Endothelial cell of umbilical vein (primary cell): ENCODE measurements around the gene HOXD3. TPM values are rescaled to one million over a fixed set of nuclear protein-coding genes. Genes with fewer than 3 reads are reported as not detected.

Source experiments
- BruUV-seq: library from RNA; stranded (reverse); fragments of 400-500 nt; replicated peaks from 2 replicates; lab custom pipeline; 2021; lab: Mats Ljungman, UMichigan
- CTCF ChIA-PET: fragments of 300-600, 350-600 bp; sonication (Branson Sonifier 250); formaldehyde crosslinking; loops from one replicate; lab custom pipeline; 2021; ENCODE audit warnings: antibody characterized with exemption, inconsistent platforms; lab: Charles Lee
- POLR2A ChIA-PET: fragments of 300-600, 350-600 bp; sonication (Branson Sonifier 250); formaldehyde crosslinking; loops from one replicate; lab custom pipeline; 2021; ENCODE audit warnings: antibody characterized with exemption, inconsistent platforms; lab: Charles Lee
- DNase-seq: peaks from one replicate; pipeline ENCODE4 v3.0.0-alpha.2; 2011; ENCODE audit warnings: low read depth, low spot score
- FAIRE-seq: peaks from 2 replicates; lab custom pipeline; 2011; peaks lifted over from hg19 to GRCh38; lab: Jason Lieb, UNC
- H2AFZ ChIP-seq: 2 replicates; pipeline ENCODE4 v1.6.0; 2012; ENCODE audit warnings: low read depth, low read length, control low read depth, inconsistent platforms
- H3K27ac ChIP-seq: 2 replicates; pipeline ENCODE4 v1.5.1; 2011; ENCODE audit warnings: low read depth, mild to moderate bottlenecking, control low read depth, low read length, moderate library complexity; ENCODE audit not compliant: insufficient read depth
- H3K27me3 ChIP-seq, 2 experiments: 2 replicates each; pipeline versions ENCODE4 v1.6.0 to v1.6.1; 2011; ENCODE audit warnings: low read length in 2 of 2, mixed read lengths in 1 of 2; ENCODE audit not compliant: control insufficient read depth in 2 of 2, insufficient read depth in 2 of 2
- H3K36me3 ChIP-seq, 2 experiments: 2 replicates in 1 of 2; 3 replicates in 1 of 2; pipeline ENCODE4 v1.5.1; 2011; ENCODE audit warnings: low read length in 2 of 2, mild to moderate bottlenecking in 1 of 2, moderate library complexity in 1 of 2; ENCODE audit not compliant: control insufficient read depth in 2 of 2, insufficient read depth in 2 of 2; ENCODE audit errors: extremely low read depth in 1 of 2
- H3K4me1 ChIP-seq: 3 replicates; pipeline ENCODE4 v1.5.1; 2011; ENCODE audit warnings: mild to moderate bottlenecking, low read length; ENCODE audit not compliant: control insufficient read depth, insufficient read depth; ENCODE audit errors: extremely low read depth
- H3K4me2 ChIP-seq: 2 replicates; pipeline ENCODE4 v1.6.1; 2011; ENCODE audit warnings: low read length, control low read depth, mixed read lengths; ENCODE audit not compliant: insufficient read depth
- H3K4me3 ChIP-seq, 3 experiments: fragments of 200-600 bp in 1 of 3; sonication (generic), shearing (Covaris generic) in 1 of 3; replicated peaks in 1 of 3; 2 replicates each; pipeline ENCODE4 v1.5.1; 2011 to 2016; ENCODE audit warnings: control low read depth in 3 of 3, low read length in 3 of 3, mild to moderate bottlenecking in 2 of 3, inconsistent platforms in 1 of 3, low read depth in 1 of 3, moderate library complexity in 1 of 3; ENCODE audit not compliant: insufficient read depth in 1 of 3
- H3K79me2 ChIP-seq: 2 replicates; pipeline ENCODE4 v1.6.0; 2012; ENCODE audit warnings: low read length, inconsistent platforms; ENCODE audit not compliant: control insufficient read depth, insufficient read depth
- H3K9ac ChIP-seq: replicated peaks from 2 replicates; pipeline ENCODE3; 2011; ENCODE audit warnings: low read length, control low read depth; ENCODE audit not compliant: insufficient read depth; ENCODE audit errors: extremely low read depth
- H3K9me1 ChIP-seq: replicated peaks from 3 replicates; pipeline ENCODE4 v1.6.0; 2011; ENCODE audit warnings: mild to moderate bottlenecking, low read length; ENCODE audit not compliant: control insufficient read depth, insufficient read depth; ENCODE audit errors: extremely low read depth
- H3K9me3 ChIP-seq: replicated peaks from 2 replicates; pipeline ENCODE4 v1.5.1; 2012; ENCODE audit warnings: low read length, inconsistent platforms; ENCODE audit not compliant: control insufficient read depth, insufficient read depth
- H4K20me1 ChIP-seq: replicated peaks from 2 replicates; pipeline ENCODE3; 2011; ENCODE audit warnings: mild to moderate bottlenecking, low read length; ENCODE audit not compliant: control insufficient read depth, insufficient read depth; ENCODE audit errors: extremely low read depth
- JUN ChIP-seq: IDR thresholded peaks from 2 replicates; pipeline ENCODE4 v1.6.1; 2011; ENCODE audit warnings: borderline replicate concordance, low read depth; ENCODE audit not compliant: insufficient read length, insufficient read depth
- MAX ChIP-seq: IDR thresholded peaks from 2 replicates; pipeline ENCODE4 v1.6.1; 2011; ENCODE audit not compliant: insufficient read depth, insufficient read length
- POLR2A ChIP-seq: IDR thresholded peaks from 2 replicates; pipeline ENCODE4 v1.6.1; 2012; ENCODE audit warnings: low read depth, mild to moderate bottlenecking, control low read depth, low read length
- dilution Hi-C: fragments of 300-500 bp; cut with MboI; formaldehyde crosslinking; loops from one replicate; pipeline ENCODE4 v1.15.0; 2019; ENCODE audit warnings: low sequenced_read_pairs; ENCODE audit not compliant: extremely low pct_ligation_motif_present
- intact Hi-C: fragments of 100-400 bp; cut with micrococcal nuclease; formaldehyde crosslinking; loops from one replicate; pipeline ENCODE4 v1.10.0; 2022
- polyA plus RNA-seq, 4 experiments: library from polyadenylated mRNA; depleted of rRNA in 3 of 4; stranded (reverse) in 3 of 4; unstranded in 1 of 4; fragments of >200 nt; gene quantifications; 2 replicates each; pipeline versions ENCODE4 v1.2.1 to v1.2.3, GENCODE V29; 2011 to 2012; ENCODE audit warnings: missing spikeins in 1 of 4
- total RNA-seq: library from RNA; stranded (reverse); gene quantifications from 2 replicates; pipeline ENCODE4 v1.2.3, GENCODE V29; 2021

HOXD3 gene
- total and polyA plus RNA-seq, 2 donors (not counting 3 experiments of a cell fraction or from before 2014, with no cell fraction given), result 2.9 to 20.9 TPM

- H3K9ac ChIP-seq, result no peak overlapping the region
- TF ChIP-seq MAX (no peak), POLR2A (no peak)
- BruUV-seq, result no TSS peak
- no peak overlapping the region for H3K4me2 ChIP-seq
- H3K36me3 ChIP-seq, result no peaks in the 10 kb centered on the region
- no peak overlapping the region for H2AFZ ChIP-seq
- H3K9me1 ChIP-seq, result no peaks in the 10 kb centered on the region
- H3K79me2 ChIP-seq, result peaks cover 2% of the 10 kb centered on the region
- POLR2A ChIA-PET, result no interaction called here
- no peak overlapping the region for H3K27ac ChIP-seq
- no peaks in the 10 kb centered on the region for H4K20me1 ChIP-seq
- FAIRE-seq (no peak), DNase-seq (peak; percentile 9)
- H3K4me3 ChIP-seq, result no peak overlapping the region
- peaks cover 25% of the 10 kb centered on the region for H3K4me1 ChIP-seq
- intact Hi-C loops, result no loop called here
- CTCF ChIA-PET, result interaction anchor here (1.0 to 6.6 kb wide), 2 partner anchors 273 to 372 kb away, joined by 3 to 58 read pairs; no protein-coding TSS in a partner anchor
- no peaks in the 10 kb centered on the region for H3K9me3 ChIP-seq
- no peaks in the 10 kb centered on the region for H3K27me3 ChIP-seq
- dilution Hi-C loops, result no loop called here
Observed at GRCh38 chr2:176182671-176183070, 25.6 kb downstream of the HOXD3 start.

- Histone ChIP-seq H3K79me2 (peaks cover 4% of the 10 kb centered on the region), H3K9me3 (no peaks in the 10 kb centered on the region), H3K9ac (no peak overlapping the region), H3K27me3 (no peaks in the 10 kb centered on the region), H3K4me1 (peaks cover 17% of the 10 kb centered on the region), H3K9me1 (no peaks in the 10 kb centered on the region), H2AFZ (no peak overlapping the region), H3K4me3 (no peak overlapping the region), H3K36me3 (no peaks in the 10 kb centered on the region), H3K4me2 (no peak overlapping the region), H3K27ac (no peak overlapping the region), H4K20me1 (no peaks in the 10 kb centered on the region)
- FAIRE-seq (no peak), DNase-seq (no peak)
- ChIA-PET POLR2A (no interaction called here), CTCF (interaction anchor here (1.1 to 6.6 kb wide), 3 partner anchors 10 to 370 kb away, joined by 3 to 59 read pairs (median 3); no protein-coding TSS in a partner anchor)
- BruUV-seq, result no TSS peak
- intact Hi-C loops, result loop anchor here (5.0 kb wide), 2 partner anchors 98 to 468 kb away; no protein-coding TSS in a partner anchor
- dilution Hi-C loops, result no loop called here
- TF ChIP-seq JUN (no peak), MAX (no peak)
Observed at GRCh38 chr2:176184749-176185148, 27.6 kb downstream of the HOXD3 start.
